Measurements from ENCODE around the gene NUP43. TPM values are rescaled to one million over a fixed set of nuclear protein-coding genes. Genes with fewer than 3 reads are reported as not detected.
A peak's percentile ranks its signal among the peaks of the same experiment; 100 is the strongest.

The NUP43 gene
- total and polyA plus RNA-seq, 2 of the 13 experiments (the other 11 are each of a cell fraction or from before 2014, with no cell fraction given): 38.9 to 85.1 TPM

- TF ChIP-seq FOXA3 (CRISPR knock-in tag; IDR thresholded peaks at IDR 0.05) (peak; percentile 16), CCAR2 (optimal IDR thresholded peaks at IDR 0.05; ENCODE audit: low read depth, low read length) (no peak), GABPA (IDR thresholded peaks at IDR 0.05; ENCODE audit: low read depth, low read length) (no peak; the same call in 1 of the 2 replicates), GABPA (CRISPR knock-in tag; IDR thresholded peaks at IDR 0.05; ENCODE audit: low read depth) (no peak; the same call in 1 of the 2 replicates), U2AF2 (IDR thresholded peaks at IDR 0.05; ENCODE audit: low read depth, low read length) (no peak), CENPBD1 (CRISPR knock-in tag; IDR thresholded peaks at IDR 0.05; ENCODE audit: borderline replicate concordance, low read depth) (no peak), ZNF83 (CRISPR knock-in tag; IDR thresholded peaks at IDR 0.05; ENCODE audit: borderline replicate concordance) (peak; percentile 73; the same call in 1 of the 2 replicates), CHCHD3 (CRISPR knock-in tag; IDR thresholded peaks at IDR 0.05) (peak; percentile 88; the same call in 1 of the 2 replicates), HOXA7 (CRISPR knock-in tag; IDR thresholded peaks at IDR 0.05) (no peak), TSC22D2 (CRISPR knock-in tag; IDR thresholded peaks at IDR 0.05; ENCODE audit: borderline replicate concordance) (no peak), SNAPC4 (CRISPR knock-in tag; IDR thresholded peaks at IDR 0.05) (no peak), ZFP36L2 (CRISPR knock-in tag; IDR thresholded peaks at IDR 0.05) (no peak), RFX1 (IDR thresholded peaks at IDR 0.05) (no peak), HDAC2 (CRISPR knock-in tag; IDR thresholded peaks at IDR 0.05) (peak; percentile 31; the same call in 1 of the 2 replicates)
- TF ChIP-seq, protein P1, sequence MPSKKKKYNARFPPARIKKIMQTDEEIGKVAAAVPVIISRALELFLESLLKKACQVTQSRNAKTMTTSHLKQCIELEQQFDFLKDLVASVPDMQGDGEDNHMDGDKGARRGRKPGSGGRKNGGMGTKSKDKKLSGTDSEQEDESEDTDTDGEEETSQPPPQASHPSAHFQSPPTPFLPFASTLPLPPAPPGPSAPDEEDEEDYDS (CRISPR knock-in tag; IDR thresholded peaks at IDR 0.05): peak; percentile 63; the same call in 1 of the 2 replicates
- TF ChIP-seq, protein P2, sequence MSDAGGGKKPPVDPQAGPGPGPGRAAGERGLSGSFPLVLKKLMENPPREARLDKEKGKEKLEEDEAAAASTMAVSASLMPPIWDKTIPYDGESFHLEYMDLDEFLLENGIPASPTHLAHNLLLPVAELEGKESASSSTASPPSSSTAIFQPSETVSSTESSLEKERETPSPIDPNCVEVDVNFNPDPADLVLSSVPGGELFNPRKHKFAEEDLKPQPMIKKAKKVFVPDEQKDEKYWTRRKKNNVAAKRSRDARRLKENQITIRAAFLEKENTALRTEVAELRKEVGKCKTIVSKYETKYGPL (CRISPR knock-in tag; IDR thresholded peaks at IDR 0.05): 0 out of 2 replicates have a peak, but pooled peaks have one; percentile 58
Measured at GRCh38 chr6:149749594-149750135, 3.3 kb upstream of the NUP43 start, which contains the start of gene PCMT1 (continued).

Data from HepG2 (cell line).